K562 (cell line): ENCODE data around the gene GCSH. TPM values are rescaled to one million over a fixed set of nuclear protein-coding genes. Genes with fewer than 3 reads are reported as not detected.

Experiments used
- E2F3 ChIP-seq: fragments of 250-450 bp; sonication (Bioruptor Pico); IDR thresholded peaks from 2 replicates; pipeline ENCODE4 v1.4.0; 2020; ENCODE audit warnings: mild to moderate bottlenecking
- ESRRB ChIP-seq: fragments of 250-450 bp; sonication (Bioruptor Pico); IDR thresholded peaks from 2 replicates; pipeline ENCODE4 v1.5.0; 2020; ENCODE audit warnings: mild to moderate bottlenecking, moderate library complexity, borderline replicate concordance
- FOXJ3 ChIP-seq: sonication (generic); formaldehyde crosslinking; IDR thresholded peaks from 2 replicates; pipeline ENCODE4 v1.4.0; 2020; ENCODE audit warnings: mild to moderate bottlenecking, missing genetic modification reagents
- GATAD2A ChIP-seq: fragments of 450-650 bp; IDR thresholded peaks from 2 replicates; pipeline ENCODE4 v1.6.1; 2017
- MEF2A ChIP-seq: IDR thresholded peaks from 2 replicates; pipeline ENCODE4 v1.6.1; 2011; ENCODE audit warnings: low read depth, mild to moderate bottlenecking, low read length, moderate library complexity; ENCODE audit not compliant: control insufficient read depth
- PRMT5 ChIP-seq: sonication (generic); formaldehyde crosslinking; IDR thresholded peaks from 2 replicates; pipeline ENCODE4 v1.5.0; 2020; ENCODE audit warnings: missing genetic modification reagents
- RBM17 ChIP-seq: fragments of 200-400 bp; formaldehyde crosslinking; IDR thresholded peaks from 2 replicates; pipeline ENCODE4 v1.6.1; 2017; ENCODE audit warnings: low read depth, mild to moderate bottlenecking, low read length, borderline replicate concordance
- SAFB ChIP-seq: fragments of 200-400 bp; formaldehyde crosslinking; IDR thresholded peaks from 2 replicates; pipeline ENCODE4 v1.6.1; 2017; ENCODE audit warnings: low read depth, low read length, borderline replicate concordance
- SNRNP70 ChIP-seq: fragments of 200-400 bp; formaldehyde crosslinking; optimal IDR thresholded peaks from 2 replicates; pipeline ENCODE3; 2017; ENCODE audit warnings: low read depth, low read length
- SP1 ChIP-seq: sonication (generic); formaldehyde crosslinking; IDR thresholded peaks from 2 replicates; pipeline ENCODE4 v1.8.1; 2022; ENCODE audit warnings: mild to moderate bottlenecking, missing genetic modification reagents
- SRSF7 ChIP-seq: fragments of 200-400 bp; formaldehyde crosslinking; optimal IDR thresholded peaks from 2 replicates; pipeline ENCODE3; 2017; ENCODE audit warnings: mild to moderate bottlenecking, low read depth, low read length
- TARDBP ChIP-seq: fragments of 450-650 bp; IDR thresholded peaks from 2 replicates; pipeline ENCODE4 v1.6.1; 2016
- ZKSCAN1 ChIP-seq: fragments of 150-350 bp; IDR thresholded peaks from 2 replicates; pipeline ENCODE4 v1.6.1; 2016; ENCODE audit warnings: low read depth, low read length
- ZNF23 ChIP-seq: fragments of 250-450 bp; sonication (Bioruptor Pico); IDR thresholded peaks from 2 replicates; pipeline ENCODE4 v1.4.0; 2020; ENCODE audit warnings: mild to moderate bottlenecking
- ZNF232 ChIP-seq: sonication (generic); formaldehyde crosslinking; IDR thresholded peaks from 2 replicates; pipeline ENCODE4 v1.8.0; 2022; ENCODE audit warnings: mild to moderate bottlenecking, missing genetic modification reagents
- ZNF274 ChIP-seq: IDR thresholded peaks from 2 replicates; pipeline ENCODE4 v1.6.1; 2011; ENCODE audit warnings: low read depth, mild to moderate bottlenecking, low read length, moderate library complexity, borderline replicate concordance
- ZNF282 ChIP-seq: sonication (generic); formaldehyde crosslinking; IDR thresholded peaks from 2 replicates; pipeline ENCODE4 v1.8.1; 2023; ENCODE audit warnings: missing genetic modification reagents
- polyA plus RNA-seq, 8 experiments: library from polyadenylated mRNA; depleted of rRNA in 4 of 8; stranded (reverse) in 5 of 8; unstranded in 3 of 8; fragments of >200 nt; fragmentation: Nextera tagmentation in 2 of 8; fragmentation: Illumina TruSeq in 1 of 8; extraction: Ambion mirVana in 2 of 8; extraction: Trizol in 1 of 8; gene quantifications; 2 replicates each; pipeline versions ENCODE4 v1.2.1 to v1.2.3, GENCODE V29; 2011 to 2014; ENCODE audit warnings: inconsistent platforms in 1 of 8, missing spikeins in 1 of 8
- total RNA-seq, 7 experiments: library from RNA; depleted of rRNA in 6 of 7; stranded (reverse); fragments of >200 nt in 6 of 7; fragmentation: Illumina TruSeq in 2 of 7; extraction: Trizol in 2 of 7; gene quantifications; 2 replicates each; pipeline versions ENCODE4 v1.2.1 to v1.2.3, GENCODE V29; 2011 to 2021; ENCODE audit warnings: low replicate concordance in 1 of 7
- TF ChIP-seq, protein P1 (sequence below), 2 experiments: fragments of 450-650 bp in 1 of 2; sonication (generic) in 1 of 2; formaldehyde crosslinking in 1 of 2; IDR thresholded peaks; 2 replicates each; pipeline versions ENCODE4 v1.7.1 to v1.9.0; 2016 to 2022; ENCODE audit warnings: inconsistent platforms in 1 of 2, mild to moderate bottlenecking in 1 of 2, missing genetic modification reagents in 1 of 2
- TF ChIP-seq, protein P2 (sequence below): IDR thresholded peaks from 2 replicates; pipeline ENCODE4 v1.6.1; 2014; ENCODE audit warnings: antibody characterized with exemption

GCSH gene
- total and polyA plus RNA-seq, 9 of the 15 experiments (the other 6 are each of a cell fraction or from before 2014, with no cell fraction given): 35.0 to 121 (median 89.0) TPM

GRCh38 chr16:81077076-81077940 lies 18.9 kb downstream of the GCSH start, which contains the start of gene C16orf46 (continued):
- TF ChIP-seq, protein P1, sequence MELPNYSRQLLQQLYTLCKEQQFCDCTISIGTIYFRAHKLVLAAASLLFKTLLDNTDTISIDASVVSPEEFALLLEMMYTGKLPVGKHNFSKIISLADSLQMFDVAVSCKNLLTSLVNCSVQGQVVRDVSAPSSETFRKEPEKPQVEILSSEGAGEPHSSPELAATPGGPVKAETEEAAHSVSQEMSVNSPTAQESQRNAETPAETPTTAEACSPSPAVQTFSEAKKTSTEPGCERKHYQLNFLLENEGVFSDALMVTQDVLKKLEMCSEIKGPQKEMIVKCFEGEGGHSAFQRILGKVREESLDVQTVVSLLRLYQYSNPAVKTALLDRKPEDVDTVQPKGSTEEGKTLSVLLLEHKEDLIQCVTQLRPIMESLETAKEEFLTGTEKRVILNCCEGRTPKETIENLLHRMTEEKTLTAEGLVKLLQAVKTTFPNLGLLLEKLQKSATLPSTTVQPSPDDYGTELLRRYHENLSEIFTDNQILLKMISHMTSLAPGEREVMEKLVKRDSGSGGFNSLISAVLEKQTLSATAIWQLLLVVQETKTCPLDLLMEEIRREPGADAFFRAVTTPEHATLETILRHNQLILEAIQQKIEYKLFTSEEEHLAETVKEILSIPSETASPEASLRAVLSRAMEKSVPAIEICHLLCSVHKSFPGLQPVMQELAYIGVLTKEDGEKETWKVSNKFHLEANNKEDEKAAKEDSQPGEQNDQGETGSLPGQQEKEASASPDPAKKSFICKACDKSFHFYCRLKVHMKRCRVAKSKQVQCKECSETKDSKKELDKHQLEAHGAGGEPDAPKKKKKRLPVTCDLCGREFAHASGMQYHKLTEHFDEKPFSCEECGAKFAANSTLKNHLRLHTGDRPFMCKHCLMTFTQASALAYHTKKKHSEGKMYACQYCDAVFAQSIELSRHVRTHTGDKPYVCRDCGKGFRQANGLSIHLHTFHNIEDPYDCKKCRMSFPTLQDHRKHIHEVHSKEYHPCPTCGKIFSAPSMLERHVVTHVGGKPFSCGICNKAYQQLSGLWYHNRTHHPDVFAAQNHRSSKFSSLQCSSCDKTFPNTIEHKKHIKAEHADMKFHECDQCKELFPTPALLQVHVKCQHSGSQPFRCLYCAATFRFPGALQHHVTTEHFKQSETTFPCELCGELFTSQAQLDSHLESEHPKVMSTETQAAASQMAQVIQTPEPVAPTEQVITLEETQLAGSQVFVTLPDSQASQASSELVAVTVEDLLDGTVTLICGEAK (IDR thresholded peaks at IDR 0.05): peak; percentile 97
- TF ChIP-seq, protein P1 (CRISPR knock-in tag; IDR thresholded peaks at IDR 0.05): no peak
- TF ChIP-seq MEF2A (no peak), ZKSCAN1 (no peak), SAFB (no peak), ZNF282 (CRISPR knock-in tag) (no peak), RBM17 (no peak), GATAD2A (0 out of 2 replicates have a peak, but pooled peaks have one; percentile 61), PRMT5 (CRISPR knock-in tag) (peak; percentile 82; the same call in 1 of the 2 replicates), SNRNP70 (no peak), ZNF274 (no peak), SP1 (CRISPR knock-in tag) (peak; percentile 93), SRSF7 (no peak), ZNF232 (CRISPR knock-in tag) (0 out of 2 replicates have a peak, but pooled peaks have one; percentile 15), E2F3 (CRISPR knock-in tag) (no peak; the same call in 1 of the 2 replicates), ZNF23 (CRISPR knock-in tag) (no peak), TARDBP (no peak), FOXJ3 (no peak), ESRRB (CRISPR knock-in tag) (no peak)
- TF ChIP-seq, protein P2, sequence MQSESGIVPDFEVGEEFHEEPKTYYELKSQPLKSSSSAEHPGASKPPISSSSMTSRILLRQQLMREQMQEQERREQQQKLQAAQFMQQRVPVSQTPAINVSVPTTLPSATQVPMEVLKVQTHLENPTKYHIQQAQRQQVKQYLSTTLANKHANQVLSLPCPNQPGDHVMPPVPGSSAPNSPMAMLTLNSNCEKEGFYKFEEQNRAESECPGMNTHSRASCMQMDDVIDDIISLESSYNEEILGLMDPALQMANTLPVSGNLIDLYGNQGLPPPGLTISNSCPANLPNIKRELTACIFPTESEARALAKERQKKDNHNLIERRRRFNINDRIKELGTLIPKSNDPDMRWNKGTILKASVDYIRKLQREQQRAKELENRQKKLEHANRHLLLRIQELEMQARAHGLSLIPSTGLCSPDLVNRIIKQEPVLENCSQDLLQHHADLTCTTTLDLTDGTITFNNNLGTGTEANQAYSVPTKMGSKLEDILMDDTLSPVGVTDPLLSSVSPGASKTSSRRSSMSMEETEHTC: no peak
